ENCODE results near the gene SNX5.

Gene SNX5

GRCh38 chr20:17897566-17898307 is 70.9 kb downstream of the SNX5 start:
- ATAC-seq (ENCODE audit: insufficient read depth, low read depth) (no peak), DNase-seq (no peak)
- no peaks in the 10 kb centered on the region for H3K9me3 ChIP-seq (ENCODE audit: insufficient read depth, low read length, severe bottlenecking)
- no peak overlapping the region for H3K4me3 ChIP-seq (ENCODE audit: low read depth in 1 of 2, low read length in 2 of 2)
- no peaks in the 10 kb centered on the region; the same call in none of the 2 replicates for H4K20me1 ChIP-seq (ENCODE audit: insufficient read depth, low read length)
- no peaks in the 10 kb centered on the region for H3K79me2 ChIP-seq (ENCODE audit: insufficient read depth, low read length)
- no peaks in the 10 kb centered on the region for H3K36me3 ChIP-seq (ENCODE audit: insufficient read depth, low read length)
- no peak overlapping the region for H3K9ac ChIP-seq (ENCODE audit: low read depth, low read length)
- H3K4me2 ChIP-seq (ENCODE audit: insufficient read depth, low read length): no peak overlapping the region
- no peak overlapping the region for H2AFZ ChIP-seq (ENCODE audit: low read depth, low read length)
- no peak overlapping the region for H3K27ac ChIP-seq (ENCODE audit: low read length)
- TF ChIP-seq CTCF (IDR thresholded peaks at IDR 0.05; ENCODE audit: borderline replicate concordance, extremely low read depth, low read length, poor library complexity, severe bottlenecking) (no peak), EZH2 (IDR thresholded peaks at IDR 0.05; ENCODE audit: borderline replicate concordance, low read depth, low read length, severe bottlenecking) (no peak)
- H3K4me1 ChIP-seq (ENCODE audit: insufficient read depth, low read length): no peaks in the 10 kb centered on the region
- peaks cover 3% of the 10 kb centered on the region for H3K27me3 ChIP-seq (ENCODE audit: insufficient read depth, low read length, poor library complexity)

GRCh38 chr20:17896771-17897369 is 71.7 kb downstream of the SNX5 start:
- no peaks in the 10 kb centered on the region for H3K4me1 ChIP-seq (ENCODE audit: insufficient read depth, low read length)
- H4K20me1 ChIP-seq (ENCODE audit: insufficient read depth, low read length): no peaks in the 10 kb centered on the region; the same call in none of the 2 replicates
- H3K4me2 ChIP-seq (ENCODE audit: insufficient read depth, low read length): no peak overlapping the region
- peaks cover 3% of the 10 kb centered on the region for H3K27me3 ChIP-seq (ENCODE audit: insufficient read depth, low read length, poor library complexity)
- no peak overlapping the region for H2AFZ ChIP-seq (ENCODE audit: low read depth, low read length)
- no peak overlapping the region for H3K9ac ChIP-seq (ENCODE audit: low read depth, low read length)
- ATAC-seq (ENCODE audit: insufficient read depth, low read depth) (no peak), DNase-seq (no peak)
- no peak overlapping the region for H3K27ac ChIP-seq (ENCODE audit: low read length)
- H3K4me3 ChIP-seq (ENCODE audit: low read depth in 1 of 2, low read length in 2 of 2): no peak overlapping the region
- H3K36me3 ChIP-seq (ENCODE audit: insufficient read depth, low read length): no peaks in the 10 kb centered on the region
- TF ChIP-seq CTCF (IDR thresholded peaks at IDR 0.05; ENCODE audit: borderline replicate concordance, extremely low read depth, low read length, poor library complexity, severe bottlenecking) (no peak), EZH2 (IDR thresholded peaks at IDR 0.05; ENCODE audit: borderline replicate concordance, low read depth, low read length, severe bottlenecking) (no peak)
- H3K79me2 ChIP-seq (ENCODE audit: insufficient read depth, low read length): no peaks in the 10 kb centered on the region
- no peaks in the 10 kb centered on the region for H3K9me3 ChIP-seq (ENCODE audit: insufficient read depth, low read length, severe bottlenecking)

DNA sequence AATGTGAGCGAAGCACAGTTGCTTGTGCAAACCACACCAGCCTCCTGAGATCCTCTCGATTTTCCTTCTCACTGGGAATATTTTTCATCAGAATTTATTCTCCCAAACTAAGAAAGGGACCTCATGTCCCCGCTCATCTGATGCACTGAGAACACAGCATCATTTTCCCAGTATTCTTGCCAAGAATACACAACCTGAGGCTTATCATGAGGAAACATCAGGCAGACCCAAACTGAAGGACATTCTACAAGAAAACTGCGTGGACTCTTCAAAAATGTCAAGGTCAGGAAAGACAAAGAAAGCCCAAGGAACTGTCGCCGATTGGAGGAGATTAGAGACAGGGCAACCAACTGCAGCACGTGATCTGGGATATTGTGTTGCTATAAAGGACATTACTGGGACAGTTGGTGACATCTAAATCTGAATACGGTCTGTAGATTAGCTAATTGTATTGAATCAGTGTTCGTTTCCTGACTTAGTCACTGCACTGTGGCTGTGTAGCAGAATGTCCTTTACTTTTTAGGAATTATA is 72.3 kb downstream of the SNX5 start:
- Histone ChIP-seq H3K4me1 (ENCODE audit: insufficient read depth, low read length) (no peaks in the 10 kb centered on the region), H3K4me2 (ENCODE audit: insufficient read depth, low read length) (no peak overlapping the region)

More for the DNA sequence above, 72.3 kb downstream of the SNX5 start:
- no peak for DNase-seq
- Histone ChIP-seq H3K9me3 (ENCODE audit: insufficient read depth, low read length, severe bottlenecking) (no peaks in the 10 kb centered on the region), H2AFZ (ENCODE audit: low read depth, low read length) (no peak overlapping the region), H3K9ac (ENCODE audit: low read depth, low read length) (no peak overlapping the region), H4K20me1 (ENCODE audit: insufficient read depth, low read length) (no peaks in the 10 kb centered on the region; the same call in none of the 2 replicates), H3K27me3 (ENCODE audit: insufficient read depth, low read length, poor library complexity) (peaks cover 3% of the 10 kb centered on the region), H3K27ac (ENCODE audit: low read length) (no peak overlapping the region), H3K4me3 (ENCODE audit: low read depth in 1 of 2, low read length in 2 of 2) (no peak overlapping the region), H3K79me2 (ENCODE audit: insufficient read depth, low read length) (no peaks in the 10 kb centered on the region), H3K36me3 (ENCODE audit: insufficient read depth, low read length) (no peaks in the 10 kb centered on the region)
- TF ChIP-seq EZH2 (IDR thresholded peaks at IDR 0.05; ENCODE audit: borderline replicate concordance, low read depth, low read length, severe bottlenecking): no peak
- no peak for TF ChIP-seq CTCF (IDR thresholded peaks at IDR 0.05; ENCODE audit: borderline replicate concordance, extremely low read depth, low read length, poor library complexity, severe bottlenecking)
- no peak for ATAC-seq (ENCODE audit: insufficient read depth, low read depth)

Data from DND-41 (cell line).